GM12872 (cell line): ENCODE data around the gene CYP4F12.

Source experiments
- TF ChIP-seq, protein P1 (sequence below): IDR thresholded peaks from 3 replicates; pipeline ENCODE4 v1.5.1; 2011; ENCODE audit warnings: low read depth, mild to moderate bottlenecking, low read length, moderate library complexity; ENCODE audit not compliant: insufficient read depth

Gene CYP4F12

DNA sequence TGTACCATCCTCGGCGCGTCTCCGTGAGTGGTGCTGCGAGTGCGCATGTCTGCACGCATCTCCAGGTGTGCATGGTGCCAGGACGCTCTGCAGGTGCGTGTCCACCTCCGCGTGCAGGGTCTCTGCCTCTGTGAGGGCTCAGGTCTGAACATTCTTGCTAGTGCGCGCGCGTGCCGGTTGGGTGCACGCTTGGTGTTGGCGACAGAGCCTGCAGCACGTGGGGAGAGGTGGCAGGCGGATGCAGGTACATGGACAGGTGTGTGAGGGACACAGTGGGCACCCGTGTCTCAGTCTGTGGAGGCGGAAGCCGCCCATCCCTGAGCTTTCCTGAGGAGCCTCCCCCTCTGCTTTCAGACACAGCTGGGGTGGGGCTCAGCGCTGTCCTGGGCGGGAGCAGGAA, 50.1 kb downstream of the CYP4F12 start:
- TF ChIP-seq, protein P1, sequence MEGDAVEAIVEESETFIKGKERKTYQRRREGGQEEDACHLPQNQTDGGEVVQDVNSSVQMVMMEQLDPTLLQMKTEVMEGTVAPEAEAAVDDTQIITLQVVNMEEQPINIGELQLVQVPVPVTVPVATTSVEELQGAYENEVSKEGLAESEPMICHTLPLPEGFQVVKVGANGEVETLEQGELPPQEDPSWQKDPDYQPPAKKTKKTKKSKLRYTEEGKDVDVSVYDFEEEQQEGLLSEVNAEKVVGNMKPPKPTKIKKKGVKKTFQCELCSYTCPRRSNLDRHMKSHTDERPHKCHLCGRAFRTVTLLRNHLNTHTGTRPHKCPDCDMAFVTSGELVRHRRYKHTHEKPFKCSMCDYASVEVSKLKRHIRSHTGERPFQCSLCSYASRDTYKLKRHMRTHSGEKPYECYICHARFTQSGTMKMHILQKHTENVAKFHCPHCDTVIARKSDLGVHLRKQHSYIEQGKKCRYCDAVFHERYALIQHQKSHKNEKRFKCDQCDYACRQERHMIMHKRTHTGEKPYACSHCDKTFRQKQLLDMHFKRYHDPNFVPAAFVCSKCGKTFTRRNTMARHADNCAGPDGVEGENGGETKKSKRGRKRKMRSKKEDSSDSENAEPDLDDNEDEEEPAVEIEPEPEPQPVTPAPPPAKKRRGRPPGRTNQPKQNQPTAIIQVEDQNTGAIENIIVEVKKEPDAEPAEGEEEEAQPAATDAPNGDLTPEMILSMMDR, result no peak

DNA sequence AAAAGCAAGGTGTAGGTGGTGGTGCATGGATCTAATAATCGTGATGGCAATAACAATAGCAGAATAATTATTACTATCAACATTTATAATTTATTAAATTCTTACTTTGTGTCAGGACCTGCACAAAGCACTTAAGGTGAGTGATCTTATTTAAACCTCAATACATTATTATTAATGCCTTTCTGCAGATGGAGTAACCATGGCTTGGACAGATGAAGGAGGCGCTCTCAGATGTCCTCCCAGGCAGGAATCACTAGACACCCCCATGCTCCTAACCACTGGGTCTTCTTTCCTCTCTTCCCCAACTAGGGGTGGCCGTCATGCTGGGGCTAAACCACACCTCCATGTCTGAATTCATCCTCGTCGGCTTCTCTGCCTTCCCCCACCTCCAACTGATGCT, 54.8 kb downstream of the CYP4F12 start, which contains the start of gene OR10H2:
TSS of gene OR10H2 (plus strand) at position 301 of the 400 bp plus-strand sequence. CDS start at position 321, 20 bp downstream.
- TF ChIP-seq, protein P1, result no peak

DNA sequence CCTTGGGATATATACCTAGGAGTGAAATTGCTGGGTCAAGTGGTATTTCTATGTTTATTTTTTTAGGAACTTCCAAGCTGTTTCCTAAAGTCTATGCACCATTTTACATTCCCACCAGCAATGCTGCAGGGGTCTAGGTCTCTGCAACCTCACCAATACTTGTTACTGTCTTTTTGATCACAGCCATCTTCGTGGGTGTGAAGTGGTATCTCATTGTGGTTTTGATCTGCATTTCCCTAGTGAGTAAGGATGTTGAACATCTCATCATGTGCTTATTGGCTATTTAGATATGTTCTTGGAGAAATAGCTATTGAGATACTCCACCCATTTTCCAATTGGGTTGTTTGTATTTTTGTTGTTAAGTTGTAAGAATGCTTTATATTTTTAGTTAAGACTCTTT, 57.7 kb downstream of the CYP4F12 start:
- TF ChIP-seq, protein P1, result no peak

DNA sequence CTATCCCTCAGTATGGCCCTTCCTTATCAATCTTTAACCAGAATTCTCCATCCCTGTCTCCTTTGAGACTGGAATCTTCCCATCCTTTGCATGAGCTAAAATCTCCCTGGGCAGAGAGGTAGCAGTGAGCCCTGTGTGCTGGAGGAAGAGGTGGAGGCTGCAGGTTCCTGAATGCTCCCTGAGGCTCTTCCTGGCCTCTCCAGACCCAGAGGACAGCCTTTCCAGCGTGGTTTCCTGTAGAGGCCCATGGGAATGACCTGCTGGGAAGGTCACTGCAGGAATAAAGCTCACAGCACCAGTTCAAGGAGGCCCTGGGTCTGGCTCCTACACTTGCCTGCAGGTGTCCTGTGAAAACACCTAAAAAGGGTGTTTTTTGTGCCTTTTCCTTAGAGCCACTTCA, 59.5 kb downstream of the CYP4F12 start:
- TF ChIP-seq, protein P1, result no peak

DNA sequence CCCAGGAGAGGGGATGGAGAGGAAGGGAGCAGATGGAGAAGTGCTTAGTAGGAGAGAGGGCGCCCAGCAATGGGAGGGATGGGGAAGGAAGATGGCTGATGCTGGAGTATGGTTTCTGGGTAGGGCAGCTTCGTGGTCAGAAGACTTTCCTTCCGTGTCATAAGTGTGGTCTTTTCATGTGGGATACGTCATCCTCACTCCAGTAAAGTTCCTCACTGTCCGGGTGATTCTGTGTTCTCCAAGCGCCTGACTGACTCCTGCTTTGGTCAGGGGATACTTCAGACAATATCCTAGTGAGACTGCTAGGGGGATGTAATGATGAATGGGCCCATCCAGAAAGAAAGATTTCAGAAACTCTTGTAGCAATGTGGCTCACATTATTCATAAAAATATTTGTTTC, 61.0 kb downstream of the CYP4F12 start:
- TF ChIP-seq, protein P1, result no peak

DNA sequence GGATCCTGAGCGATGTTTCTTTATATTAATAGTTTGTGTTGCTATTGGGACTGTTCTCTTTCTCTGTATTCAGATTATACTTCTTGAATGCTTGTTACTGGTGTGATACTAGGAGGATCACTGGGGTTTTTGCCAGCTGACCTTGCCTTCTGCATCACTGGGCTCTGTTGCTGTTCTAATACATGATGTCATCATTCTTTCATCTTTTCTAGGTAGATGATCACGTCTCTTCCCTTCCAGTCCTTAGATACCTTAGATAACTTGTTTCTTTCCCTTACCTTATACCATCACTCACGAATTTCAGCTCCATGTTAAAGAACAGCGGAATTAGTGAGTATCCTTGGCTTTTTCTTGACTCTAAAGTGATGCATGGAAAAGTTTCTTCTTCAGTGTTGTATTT, 64.8 kb downstream of the CYP4F12 start, which contains the start of gene OR10H3:
TSS of gene OR10H3 (plus strand) at position 264 of the 400 bp plus-strand sequence. CDS start 3,408 bp downstream, outside the sequence.
- TF ChIP-seq, protein P1, result no peak

DNA sequence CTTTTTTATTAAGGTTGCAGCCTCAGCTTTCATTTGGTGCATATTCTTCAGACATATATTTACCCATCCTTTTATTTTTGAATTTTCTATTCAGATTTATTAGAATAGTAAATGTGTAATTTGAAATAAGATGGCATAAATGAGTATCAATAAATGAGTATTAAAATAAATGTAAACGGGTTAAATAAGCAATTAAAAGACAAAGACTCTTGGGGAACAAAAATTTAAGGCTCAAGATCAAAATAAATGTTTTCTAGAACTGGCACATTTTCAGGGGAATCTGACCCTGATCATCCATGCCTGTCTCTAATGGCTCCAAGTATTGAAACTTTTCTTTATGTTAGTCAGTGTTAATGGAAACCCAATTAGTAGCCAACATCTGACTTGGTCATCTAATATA, 67.9 kb downstream of the CYP4F12 start:
- TF ChIP-seq, protein P1, result no peak
